ENCODE results near the gene UCMA.

UCMA gene

DNA sequence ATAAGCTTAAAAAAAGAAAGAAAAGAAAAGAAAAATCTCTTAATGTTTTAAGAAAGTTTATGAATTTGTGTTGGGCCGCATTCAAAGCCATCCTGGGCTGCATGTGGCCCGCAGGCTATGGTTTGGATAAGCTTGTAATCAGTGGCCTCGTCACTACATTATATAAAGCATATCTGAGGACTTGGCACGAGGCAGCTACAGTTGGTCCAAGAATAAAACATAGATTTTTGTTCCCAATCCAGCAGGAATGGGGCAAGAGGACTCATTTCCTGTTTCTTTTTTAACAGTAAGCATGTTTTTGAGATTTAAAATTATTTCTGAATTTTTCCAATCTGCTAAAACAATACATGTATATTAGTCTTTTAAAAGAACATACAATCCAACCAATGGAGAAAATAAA lies 44.2 kb downstream of the UCMA start:
- no peak for DNase-seq (ENCODE audit: low read depth in 4 of 4, low spot score in 1 of 4)

DNA sequence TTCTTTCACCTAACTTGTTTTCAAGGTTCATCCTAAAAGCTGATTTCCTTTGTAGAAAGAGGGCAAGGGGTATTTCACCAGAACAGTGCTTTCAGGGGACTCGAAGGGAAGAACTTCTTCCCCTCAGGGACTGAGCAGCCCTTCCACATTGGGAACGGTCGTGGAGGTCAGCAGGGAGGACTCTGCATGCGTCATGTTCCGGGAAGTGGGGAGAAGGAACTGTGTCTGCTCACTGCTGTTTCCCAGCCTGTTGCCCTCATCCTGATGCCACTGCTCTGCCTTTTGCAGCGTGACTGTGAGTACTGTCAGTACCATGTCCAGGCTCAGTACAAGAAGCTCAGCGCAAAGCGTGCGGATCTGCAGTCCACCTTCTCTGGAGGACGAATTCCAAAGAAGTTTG lies 45.6 kb downstream of the UCMA start:
- DNase-seq (ENCODE audit: low read depth in 4 of 4, low spot score in 1 of 4): no peak

DNA sequence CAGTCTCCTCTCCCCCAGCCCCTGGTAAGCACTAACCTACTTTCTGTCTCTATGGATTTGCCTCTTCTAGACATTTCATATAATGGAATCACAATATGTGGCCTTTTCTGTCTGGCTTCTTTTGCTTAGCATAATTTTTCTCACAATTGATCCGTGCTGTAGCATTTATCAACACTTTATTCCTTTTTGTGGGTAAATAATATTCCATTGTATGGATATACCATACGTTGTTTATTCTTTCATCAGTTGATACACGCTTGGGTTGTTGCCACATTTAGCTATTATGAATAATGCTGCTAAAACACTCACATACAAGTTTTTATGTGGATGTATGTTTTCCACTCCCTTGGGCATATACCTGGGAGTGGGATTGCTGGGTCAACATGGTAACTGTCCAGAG lies 47.0 kb downstream of the UCMA start:
- no peak for DNase-seq (ENCODE audit: low read depth in 4 of 4, low spot score in 1 of 4)

DNA sequence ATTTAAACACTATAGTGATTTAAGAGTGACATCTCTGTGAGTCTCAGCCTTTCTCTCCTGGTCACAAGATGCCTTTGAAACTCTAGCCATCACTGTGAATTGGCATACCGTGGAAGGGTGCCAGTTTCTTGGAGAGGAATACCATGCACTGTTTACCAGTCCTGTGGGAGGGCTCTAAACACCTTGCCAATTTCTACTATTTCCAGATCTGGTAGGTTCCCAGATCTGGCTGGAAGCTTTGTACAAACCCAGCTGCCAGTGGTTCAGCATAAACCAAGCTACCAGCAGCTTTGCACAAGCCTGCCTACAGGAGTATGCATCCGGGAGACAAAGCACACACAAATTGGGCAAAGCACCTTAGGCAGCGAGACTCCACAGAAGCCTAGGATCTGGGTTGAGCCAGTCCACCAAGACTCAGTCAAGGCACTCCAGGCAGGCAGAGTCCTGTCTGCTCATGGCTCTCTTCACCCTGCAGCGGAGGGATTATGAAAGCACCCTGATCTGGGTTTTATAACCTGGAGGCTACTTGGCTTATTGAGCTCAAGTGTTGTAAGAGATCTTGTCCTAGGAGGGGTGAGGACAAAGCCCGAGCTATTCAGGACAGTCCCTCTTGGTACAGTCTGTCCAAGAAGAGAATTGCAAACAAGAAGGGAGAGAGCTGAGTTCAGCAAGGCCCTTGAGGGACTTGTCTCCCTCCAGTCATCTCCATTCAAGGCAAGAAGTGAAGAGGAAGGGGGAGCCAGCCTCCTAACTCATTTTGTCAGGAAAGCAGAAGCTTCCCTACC lies 49.3 kb downstream of the UCMA start:
- no peak for DNase-seq (ENCODE audit: low read depth in 4 of 4, low spot score in 1 of 4)

DNA sequence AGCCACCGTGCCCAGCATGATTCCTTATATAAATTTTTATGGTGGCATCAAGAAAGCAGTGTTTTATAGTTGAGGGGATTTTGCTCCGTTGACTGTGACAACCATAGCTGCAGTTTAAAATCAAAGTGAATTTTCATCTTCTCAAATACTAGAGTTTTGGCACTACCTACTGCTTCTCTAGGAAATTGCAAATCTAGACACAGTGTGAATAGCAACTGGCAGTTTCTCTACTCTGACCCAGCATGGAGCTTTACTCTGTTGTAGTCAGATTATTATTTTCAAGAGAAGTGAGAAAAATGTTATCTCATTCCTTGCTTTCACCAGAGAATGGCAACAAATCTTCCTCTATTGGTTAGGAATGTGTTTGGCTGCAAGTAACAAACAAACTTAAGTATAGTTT lies 49.9 kb downstream of the UCMA start:
- DNase-seq (ENCODE audit: low read depth in 4 of 4, low spot score in 1 of 4): no peak

DNA sequence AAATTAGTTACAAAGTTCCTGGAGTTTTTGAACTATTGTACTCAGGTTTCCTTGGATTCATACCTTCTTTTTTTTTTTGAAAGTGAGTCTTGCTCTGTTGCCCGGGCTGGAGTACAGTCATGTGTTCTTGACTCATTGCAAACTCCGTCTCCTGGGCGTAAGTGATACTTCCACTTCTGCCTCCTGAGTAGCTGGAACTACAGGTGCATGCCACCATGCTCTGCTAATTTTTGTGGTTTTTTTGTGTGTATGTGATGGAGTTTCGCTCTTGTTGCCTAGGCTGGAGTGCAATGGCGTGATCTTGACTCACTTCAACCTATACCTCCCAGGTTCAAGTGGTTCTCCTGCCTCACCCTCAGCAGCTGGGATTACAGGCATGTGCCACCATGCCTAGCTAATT lies 50.5 kb downstream of the UCMA start:
- no peak for DNase-seq (ENCODE audit: low read depth in 4 of 4, low spot score in 1 of 4)

DNA sequence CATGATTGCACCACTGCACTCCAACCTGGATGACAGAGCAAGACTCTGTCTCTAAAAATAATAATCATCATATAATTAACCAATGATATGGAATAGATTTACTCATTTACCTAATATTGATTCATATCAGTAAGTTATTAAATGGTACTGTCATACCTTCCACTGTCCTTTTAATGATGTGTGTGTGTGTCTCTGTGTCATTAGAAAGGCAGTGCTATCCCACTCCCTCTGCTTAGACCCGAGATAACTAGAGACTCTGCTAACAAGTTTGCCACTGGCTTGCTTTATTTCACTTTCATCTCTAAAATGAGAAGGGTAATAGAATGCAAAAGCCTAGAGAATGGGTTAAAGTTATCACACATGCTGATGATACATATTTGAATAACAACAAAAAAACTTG lies 51.8 kb downstream of the UCMA start:
- DNase-seq (ENCODE audit: low read depth in 4 of 4, low spot score in 1 of 4): no peak

DNA sequence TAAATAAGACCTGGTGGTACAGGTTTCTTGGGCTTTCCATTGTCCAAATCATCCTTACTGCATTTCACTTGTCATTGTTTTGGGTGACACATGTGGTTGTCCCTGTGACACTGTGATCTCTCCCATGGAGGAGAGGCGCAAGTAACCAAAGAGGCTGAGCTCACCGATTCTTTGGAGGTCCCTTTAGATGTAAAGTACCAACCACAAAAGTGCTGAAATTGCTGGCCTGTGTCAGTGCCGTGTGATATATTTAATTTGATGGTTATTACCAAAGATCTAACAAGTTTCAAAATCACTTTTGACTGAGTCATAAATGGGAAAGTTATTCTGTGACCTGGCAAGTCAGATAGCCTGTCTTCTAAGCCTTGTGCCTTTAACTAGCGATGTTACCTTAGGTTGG lies 53.4 kb downstream of the UCMA start:
- peak in 1 of 4 experiments; percentile 9 for DNase-seq (ENCODE audit: low read depth in 4 of 4, low spot score in 1 of 4)

DNA sequence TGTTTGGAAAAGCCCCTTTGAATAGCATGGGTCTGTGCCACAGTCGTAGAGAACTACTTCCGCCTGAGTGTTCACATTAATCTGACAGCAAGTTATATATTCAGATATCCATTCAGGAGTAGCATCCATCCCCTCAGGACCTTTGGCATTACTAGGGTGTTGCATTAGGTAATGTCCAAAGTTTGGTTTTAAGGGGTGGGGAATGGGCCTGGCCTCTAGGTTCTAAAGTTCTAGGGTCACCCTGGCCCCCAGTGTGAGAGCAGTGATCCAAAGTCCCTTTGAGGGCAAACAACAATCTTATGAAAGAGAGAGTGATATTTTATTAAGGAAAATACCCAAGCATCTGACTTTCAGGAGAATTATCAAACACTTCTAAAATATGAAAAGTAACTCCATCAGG lies 60.6 kb downstream of the UCMA start:
- no peak for DNase-seq (ENCODE audit: low read depth in 4 of 4, low spot score in 1 of 4)
